Stimulated activated naive B cell treated with anti-CD40 and anti-IgM and Interleukin-4, amounts not matched to agents 10 μg/mL and 1 μg/mL and 100 μg/mL, for 72 hours (primary cell): ENCODE data around the gene GID8.

Source experiments
- ATAC-seq, 2 donors: fragments of 150-1000 bp; cut with Tn5 transposase; replicated peaks; 2 replicates each; pipeline ENCODE4 v1.10.0; 2021; ENCODE audit warnings: moderate library complexity in 1 of 2
- DNase-seq: peaks from one replicate; pipeline ENCODE4 v3.0.0; 2021
- H3K27ac Mint-ChIP-seq: one replicate; pipeline ENCODE4 v1.8.0; 2022; ENCODE audit warnings: mild to moderate bottlenecking, mixed read lengths
- H3K27me3 Mint-ChIP-seq, 2 donors: one replicate each; pipeline ENCODE4 v1.8.0; 2022; ENCODE audit warnings: mixed read lengths in 2 of 2
- H3K36me3 Mint-ChIP-seq, 2 donors: one replicate each; pipeline ENCODE4 v1.8.0; 2022; ENCODE audit warnings: mixed read lengths in 2 of 2, mild to moderate bottlenecking in 1 of 2
- H3K4me1 Mint-ChIP-seq, 2 donors: one replicate each; pipeline ENCODE4 v1.8.0; 2022; ENCODE audit warnings: mixed read lengths in 2 of 2, mild to moderate bottlenecking in 1 of 2
- H3K4me3 Mint-ChIP-seq, 2 donors: one replicate each; pipeline ENCODE4 v1.8.0; 2022; ENCODE audit warnings: mild to moderate bottlenecking in 2 of 2, mixed read lengths in 2 of 2, moderate library complexity in 1 of 2
- H3K9me3 Mint-ChIP-seq, 2 donors: one replicate each; pipeline ENCODE4 v1.8.0; 2022; ENCODE audit warnings: mixed read lengths in 2 of 2, mild to moderate bottlenecking in 1 of 2

The GID8 gene

GRCh38 chr20:62938105-62938888 is at the start of gene GID8:
Gene GID8, plus strand, starts transcription at chr20:62938147. Its CDS starts 3,356 bp downstream, at chr20:62941503.
- Mint-ChIP-seq H3K4me1 (peaks cover 17 to 33% of the 10 kb centered on the region in 2 donors), H3K36me3 (peaks cover 12 to 34% of the 10 kb centered on the region in 2 donors), H3K27ac (peak within 1 kb of the TSS; percentile 99), H3K27me3 (no peaks in the 10 kb centered on the region), H3K9me3 (no peaks in the 10 kb centered on the region), H3K4me3 (peak within 1 kb of the TSS in 1 of 2 donors; percentile 97)
- DNase-seq: no peak
- ATAC-seq: peak; percentile 71 to 74

GRCh38 chr20:62888406-62888805 is 49.5 kb upstream of the GID8 start:
- Mint-ChIP-seq H3K27ac (no peak overlapping the region), H3K4me1 (peaks cover 3 to 6% of the 10 kb centered on the region in 2 donors), H3K36me3 (peaks cover 36 to 56% of the 10 kb centered on the region in 2 donors), H3K27me3 (no peaks in the 10 kb centered on the region), H3K9me3 (no peaks in the 10 kb centered on the region), H3K4me3 (no peak overlapping the region)
- ATAC-seq (no peak), DNase-seq (no peak)

GRCh38 chr20:62888910-62889309 is 49.0 kb upstream of the GID8 start:
- H3K4me3 Mint-ChIP-seq: no peak overlapping the region
- ATAC-seq (no peak), DNase-seq (no peak)
- H3K36me3 Mint-ChIP-seq: peaks cover 41 to 61% of the 10 kb centered on the region in 2 donors
- no peak overlapping the region for H3K27ac Mint-ChIP-seq
- no peaks in the 10 kb centered on the region for H3K9me3 Mint-ChIP-seq
- peaks cover 3 to 6% of the 10 kb centered on the region in 2 donors for H3K4me1 Mint-ChIP-seq
- H3K27me3 Mint-ChIP-seq: no peaks in the 10 kb centered on the region

GRCh38 chr20:62889411-62889810 is 48.5 kb upstream of the GID8 start:
- Mint-ChIP-seq H3K9me3 (no peaks in the 10 kb centered on the region), H3K27ac (no peak overlapping the region), H3K4me1 (peaks cover 3 to 6% of the 10 kb centered on the region in 2 donors), H3K4me3 (no peak overlapping the region), H3K27me3 (no peaks in the 10 kb centered on the region), H3K36me3 (peaks cover 46 to 66% of the 10 kb centered on the region in 2 donors)
- no peak for ATAC-seq
- DNase-seq: no peak

GRCh38 chr20:62889871-62890270 is 48.1 kb upstream of the GID8 start:
- H3K4me1 Mint-ChIP-seq: peaks cover 3 to 6% of the 10 kb centered on the region in 2 donors
- H3K4me3 Mint-ChIP-seq: no peak overlapping the region
- no peaks in the 10 kb centered on the region for H3K27me3 Mint-ChIP-seq
- ATAC-seq (no peak), DNase-seq (no peak)
- no peak overlapping the region for H3K27ac Mint-ChIP-seq
- no peaks in the 10 kb centered on the region for H3K9me3 Mint-ChIP-seq
- peaks cover 46 to 66% of the 10 kb centered on the region in 2 donors for H3K36me3 Mint-ChIP-seq

GRCh38 chr20:62890444-62890843 is 47.5 kb upstream of the GID8 start:
- H3K4me3 Mint-ChIP-seq: no peak overlapping the region
- ATAC-seq (no peak), DNase-seq (no peak)
- no peak overlapping the region for H3K27ac Mint-ChIP-seq
- peaks cover 3 to 6% of the 10 kb centered on the region in 2 donors for H3K4me1 Mint-ChIP-seq
- peaks cover 49 to 72% of the 10 kb centered on the region in 2 donors for H3K36me3 Mint-ChIP-seq
- H3K9me3 Mint-ChIP-seq: no peaks in the 10 kb centered on the region
- H3K27me3 Mint-ChIP-seq: no peaks in the 10 kb centered on the region

GRCh38 chr20:62891111-62891510 is 46.8 kb upstream of the GID8 start:
- DNase-seq (no peak), ATAC-seq (no peak)
- Mint-ChIP-seq H3K4me1 (peaks cover 3 to 6% of the 10 kb centered on the region in 2 donors), H3K36me3 (peaks cover 49 to 75% of the 10 kb centered on the region in 2 donors), H3K27me3 (no peaks in the 10 kb centered on the region), H3K4me3 (no peak overlapping the region), H3K9me3 (no peaks in the 10 kb centered on the region), H3K27ac (no peak overlapping the region)

GRCh38 chr20:62892348-62893304 is 45.3 kb upstream of the GID8 start:
- ATAC-seq (no peak), DNase-seq (no peak)
- Mint-ChIP-seq H3K36me3 (peaks cover 41 to 70% of the 10 kb centered on the region in 2 donors), H3K4me3 (no peak overlapping the region), H3K27ac (no peak overlapping the region), H3K9me3 (no peaks in the 10 kb centered on the region), H3K27me3 (no peaks in the 10 kb centered on the region), H3K4me1 (peaks cover 0 to 2% of the 10 kb centered on the region in 2 donors)

- no peak for ATAC-seq
- no peak for DNase-seq
- peaks cover 36 to 71% of the 10 kb centered on the region in 2 donors for H3K36me3 Mint-ChIP-seq
- H3K4me1 Mint-ChIP-seq: peaks cover 5 to 6% of the 10 kb centered on the region in 2 donors
- no peaks in the 10 kb centered on the region for H3K27me3 Mint-ChIP-seq
- H3K9me3 Mint-ChIP-seq: no peaks in the 10 kb centered on the region
- no peak overlapping the region for H3K4me3 Mint-ChIP-seq
- no peak overlapping the region for H3K27ac Mint-ChIP-seq
Observed at GRCh38 chr20:62893700-62894099, 44.2 kb upstream of the GID8 start.

GRCh38 chr20:62894261-62894660 is 43.7 kb upstream of the GID8 start:
- peaks cover 36 to 69% of the 10 kb centered on the region in 2 donors for H3K36me3 Mint-ChIP-seq
- peaks cover 10 to 11% of the 10 kb centered on the region in 2 donors for H3K4me1 Mint-ChIP-seq
- no peak overlapping the region for H3K27ac Mint-ChIP-seq
- no peaks in the 10 kb centered on the region for H3K9me3 Mint-ChIP-seq
- ATAC-seq: no peak
- no peak for DNase-seq
- no peak overlapping the region for H3K4me3 Mint-ChIP-seq
- H3K27me3 Mint-ChIP-seq: no peaks in the 10 kb centered on the region

GRCh38 chr20:62895539-62895938 is 42.4 kb upstream of the GID8 start:
- H3K36me3 Mint-ChIP-seq: peaks cover 32 to 64% of the 10 kb centered on the region in 2 donors
- ATAC-seq: no peak
- H3K4me1 Mint-ChIP-seq: peaks cover 19 to 24% of the 10 kb centered on the region in 2 donors
- H3K9me3 Mint-ChIP-seq: no peaks in the 10 kb centered on the region
- H3K27me3 Mint-ChIP-seq: no peaks in the 10 kb centered on the region
- H3K27ac Mint-ChIP-seq: peak overlapping the region; percentile 31
- no peak overlapping the region for H3K4me3 Mint-ChIP-seq
- no peak for DNase-seq

- H3K27ac Mint-ChIP-seq: no peak overlapping the region
- H3K36me3 Mint-ChIP-seq: peaks cover 22 to 54% of the 10 kb centered on the region in 2 donors
- no peak overlapping the region for H3K4me3 Mint-ChIP-seq
- no peaks in the 10 kb centered on the region for H3K27me3 Mint-ChIP-seq
- H3K9me3 Mint-ChIP-seq: no peaks in the 10 kb centered on the region
- H3K4me1 Mint-ChIP-seq: peaks cover 19 to 31% of the 10 kb centered on the region in 2 donors
- no peak for ATAC-seq
- DNase-seq: no peak
Observed at GRCh38 chr20:62896526-62896925, 41.4 kb upstream of the GID8 start.

GRCh38 chr20:62897666-62898065 is 40.3 kb upstream of the GID8 start:
- DNase-seq: no peak
- H3K4me1 Mint-ChIP-seq: peaks cover 19 to 31% of the 10 kb centered on the region in 2 donors
- no peak overlapping the region for H3K4me3 Mint-ChIP-seq
- H3K27me3 Mint-ChIP-seq: no peaks in the 10 kb centered on the region
- ATAC-seq: no peak
- H3K27ac Mint-ChIP-seq: no peak overlapping the region
- peaks cover 20 to 49% of the 10 kb centered on the region in 2 donors for H3K36me3 Mint-ChIP-seq
- no peaks in the 10 kb centered on the region for H3K9me3 Mint-ChIP-seq
